Hypothalamus (tissue), 51 donors: ENCODE data around the gene ASTL.
A peak's percentile ranks its signal among the peaks of the same experiment; 100 is the strongest.

Experiments used
- DNase-seq, 51 donors: peaks; one replicate each; lab custom pipeline; 2025; lab: John Stamatoyannopoulos, UW

Gene ASTL

DNA sequence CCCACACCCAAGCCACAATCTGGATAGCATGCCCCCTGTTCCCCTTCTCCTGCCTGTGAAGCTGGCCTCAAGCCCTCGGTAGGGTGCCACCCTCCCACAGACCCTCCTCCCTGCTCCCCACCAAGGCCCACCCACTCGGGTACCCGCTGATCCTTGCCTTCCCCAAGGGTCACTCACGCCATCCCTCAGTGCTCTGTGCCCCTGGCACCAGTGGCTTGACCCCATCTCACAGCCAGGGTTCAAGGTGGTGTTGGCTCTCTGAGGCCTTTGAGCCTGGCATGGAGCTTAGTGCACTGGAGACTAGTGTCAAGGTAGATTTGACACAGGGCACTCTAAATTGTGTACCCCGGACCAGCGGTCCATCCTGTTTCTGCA is 33.8 kb downstream of the ASTL start:
- DNase-seq, result no peak

DNA sequence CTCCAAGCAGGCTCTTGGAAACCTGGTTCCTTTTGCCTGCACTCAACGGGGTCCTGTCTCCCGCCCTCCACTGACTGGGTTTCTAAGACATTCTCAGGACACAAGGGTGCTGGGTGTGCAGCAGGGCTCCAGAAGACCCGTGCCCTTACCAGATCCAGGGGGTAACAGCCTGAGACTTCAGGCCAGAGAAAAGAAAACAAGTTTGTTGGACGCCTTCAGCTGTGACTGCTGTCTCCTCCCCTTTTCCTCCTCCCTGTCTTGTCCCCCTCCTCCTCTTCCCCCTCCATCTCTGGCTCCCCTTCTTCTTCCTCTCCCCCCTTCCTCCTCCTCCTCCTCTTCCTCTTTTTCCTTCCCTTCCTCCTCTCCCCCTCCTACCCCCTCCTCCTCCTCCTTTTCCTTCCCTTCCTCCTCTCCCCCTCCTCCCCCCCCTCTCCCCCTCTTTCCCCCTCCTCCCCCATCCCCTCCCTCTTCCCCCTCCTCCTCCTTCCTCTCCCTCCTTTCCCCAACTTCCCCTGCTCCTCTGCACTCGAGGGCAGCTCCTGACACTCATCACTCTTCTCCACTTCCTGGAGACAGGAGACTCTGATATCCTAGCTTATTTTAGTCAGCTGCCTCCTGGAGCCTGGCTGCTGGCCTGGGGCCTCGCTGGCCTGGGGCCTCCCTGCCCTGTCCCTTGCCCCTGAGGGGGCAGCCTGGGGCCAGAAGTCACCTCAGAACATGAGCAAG is 34.4 kb downstream of the ASTL start:
- DNase-seq, result no peak

DNA sequence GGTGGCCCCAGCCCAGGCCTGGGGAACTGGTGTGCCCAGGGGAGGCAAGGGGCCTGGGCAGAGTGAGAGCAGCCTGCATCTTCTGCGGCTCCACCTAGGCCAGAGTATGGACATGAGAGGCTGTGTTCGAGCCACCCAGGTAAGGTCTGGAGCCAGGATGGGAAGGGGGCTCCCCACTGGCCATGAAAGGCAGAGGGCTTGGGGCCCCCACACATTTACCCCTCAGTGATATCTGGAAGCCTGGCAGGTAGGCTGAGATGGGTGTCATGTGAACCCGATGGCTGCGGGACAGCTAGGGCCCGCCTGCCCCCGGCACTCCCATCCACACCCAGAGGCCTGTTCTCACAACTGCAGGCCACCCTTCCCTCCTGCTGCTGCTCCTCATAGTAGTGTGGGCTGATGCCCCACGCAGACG is 35.1 kb downstream of the ASTL start:
- no peak for DNase-seq

DNA sequence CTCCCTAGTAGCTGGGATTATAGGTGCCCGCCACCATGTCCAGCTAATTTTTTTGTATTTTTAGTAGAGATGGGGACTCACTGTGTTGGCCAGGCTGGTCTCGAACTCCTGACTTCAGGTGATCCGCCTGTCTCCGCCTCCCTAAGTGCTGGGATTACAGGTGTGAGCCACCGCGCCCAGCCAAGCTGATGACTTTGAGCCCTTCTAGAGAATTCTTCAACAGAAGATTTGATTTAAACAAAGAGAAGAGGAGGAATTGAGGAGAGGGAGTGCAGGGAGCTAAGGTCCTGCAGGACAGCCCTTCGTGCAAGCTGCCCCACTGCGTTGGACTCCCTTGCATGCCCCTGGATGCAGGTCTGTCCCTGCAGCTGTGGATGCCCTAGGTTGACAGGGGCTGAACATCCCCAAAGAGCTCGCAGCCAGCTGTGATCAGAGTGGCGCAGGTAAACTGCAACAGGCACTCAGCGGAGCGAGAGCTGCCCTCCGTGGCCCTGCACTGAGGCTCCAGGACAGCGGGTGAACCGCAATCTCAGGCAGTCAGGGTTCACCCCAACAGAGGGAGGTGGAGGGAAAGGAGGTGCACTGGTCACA is 35.6 kb downstream of the ASTL start:
- no peak for DNase-seq

DNA sequence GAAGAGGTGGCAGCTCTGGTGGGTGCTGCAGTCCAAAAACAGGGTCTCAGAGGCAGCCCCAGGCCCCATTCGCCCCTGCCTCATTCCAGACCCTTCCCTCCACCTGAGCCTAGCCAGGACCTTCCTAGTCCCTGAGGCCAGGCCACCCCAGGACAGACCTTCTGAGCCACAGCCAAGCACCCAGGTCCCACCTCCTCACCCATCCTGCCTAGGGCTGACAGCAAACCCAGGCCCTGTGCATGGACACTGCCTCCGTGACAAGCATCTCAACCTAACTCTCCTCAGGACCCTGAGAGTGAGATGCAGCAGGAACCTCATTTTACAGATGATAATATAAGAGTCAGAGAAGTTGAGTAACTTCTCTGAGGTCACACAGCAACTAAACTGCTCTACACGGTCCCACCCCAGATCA is 37.4 kb downstream of the ASTL start:
- no peak for DNase-seq

DNA sequence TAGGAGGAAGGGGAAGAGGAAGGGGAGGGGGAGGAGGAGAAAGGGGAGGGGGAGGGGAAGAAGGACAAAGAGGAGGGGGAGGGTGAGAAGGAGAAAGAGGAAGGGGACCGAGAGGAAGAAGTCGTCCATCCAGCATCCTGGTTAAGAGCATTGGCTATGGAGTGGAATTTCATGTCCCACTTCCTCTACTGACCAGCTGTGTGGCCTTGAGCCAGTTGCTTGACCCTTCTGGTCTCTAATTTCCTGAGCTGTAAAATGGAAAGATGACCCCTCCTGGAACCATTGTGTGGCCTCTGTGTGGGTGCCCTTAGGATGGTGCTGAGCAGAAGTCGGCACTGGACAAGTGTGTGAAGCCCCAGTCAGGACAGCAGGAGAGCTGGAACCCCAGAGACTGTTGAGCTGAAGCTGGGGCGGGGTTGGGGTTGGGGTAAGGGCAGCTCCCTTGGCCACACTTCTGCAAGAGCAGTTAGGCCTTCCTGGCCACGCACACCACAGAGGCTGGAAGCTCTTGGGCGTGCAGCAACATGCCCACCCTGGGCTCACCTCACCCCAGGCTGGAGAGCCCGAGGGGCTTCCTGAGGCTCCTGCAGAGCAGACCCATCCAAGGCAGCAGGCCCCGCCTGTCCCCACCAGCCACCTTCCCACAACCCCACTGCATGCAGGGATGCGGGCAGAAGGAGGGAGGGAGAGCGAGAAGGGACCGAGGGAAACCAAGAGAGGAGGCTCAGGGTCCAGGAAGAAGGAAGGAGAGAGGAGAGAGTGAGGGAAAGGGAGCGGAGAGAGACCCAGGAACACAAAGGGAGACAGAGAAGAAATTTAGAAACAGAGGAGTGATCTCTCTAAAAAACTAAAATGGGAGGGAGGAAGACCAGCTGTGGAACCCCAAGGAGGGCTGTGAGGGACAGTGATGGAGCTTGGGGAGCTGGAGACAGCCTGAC is 38.2 kb downstream of the ASTL start:
- DNase-seq, result no peak

DNA sequence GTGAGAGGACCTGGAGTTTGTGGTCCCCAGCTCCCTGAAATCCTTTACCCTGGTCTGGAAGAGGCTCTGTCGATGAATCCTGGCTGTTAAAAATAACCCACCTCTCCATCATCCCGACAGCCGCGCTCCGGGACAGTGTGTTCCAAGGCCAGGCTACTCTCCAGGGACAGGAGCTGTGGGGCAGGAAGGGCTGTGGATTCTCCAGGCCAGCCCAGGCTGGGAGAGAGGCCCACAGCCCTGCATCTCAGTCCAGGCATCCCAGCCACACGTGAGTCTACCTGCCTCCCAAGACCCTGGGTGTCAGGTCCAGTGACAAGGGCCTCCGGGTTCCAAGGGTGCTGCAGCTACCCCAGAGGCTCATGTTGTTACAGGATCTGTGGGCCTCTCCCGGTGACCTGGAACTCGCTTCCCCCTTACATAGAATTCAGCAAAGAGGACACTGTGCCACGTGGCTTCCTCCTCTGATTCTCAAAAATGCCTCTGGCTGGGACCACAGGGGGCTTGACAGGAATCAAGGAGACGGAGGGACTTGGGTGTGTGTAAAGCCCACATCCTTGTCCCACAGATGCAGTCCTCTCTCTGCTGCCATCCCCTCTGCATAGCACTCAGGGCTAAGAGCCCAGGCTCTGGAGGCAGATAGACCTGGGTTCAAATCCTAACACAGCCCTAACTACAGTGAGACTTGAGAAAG is 39.3 kb downstream of the ASTL start:
- DNase-seq, result no peak

DNA sequence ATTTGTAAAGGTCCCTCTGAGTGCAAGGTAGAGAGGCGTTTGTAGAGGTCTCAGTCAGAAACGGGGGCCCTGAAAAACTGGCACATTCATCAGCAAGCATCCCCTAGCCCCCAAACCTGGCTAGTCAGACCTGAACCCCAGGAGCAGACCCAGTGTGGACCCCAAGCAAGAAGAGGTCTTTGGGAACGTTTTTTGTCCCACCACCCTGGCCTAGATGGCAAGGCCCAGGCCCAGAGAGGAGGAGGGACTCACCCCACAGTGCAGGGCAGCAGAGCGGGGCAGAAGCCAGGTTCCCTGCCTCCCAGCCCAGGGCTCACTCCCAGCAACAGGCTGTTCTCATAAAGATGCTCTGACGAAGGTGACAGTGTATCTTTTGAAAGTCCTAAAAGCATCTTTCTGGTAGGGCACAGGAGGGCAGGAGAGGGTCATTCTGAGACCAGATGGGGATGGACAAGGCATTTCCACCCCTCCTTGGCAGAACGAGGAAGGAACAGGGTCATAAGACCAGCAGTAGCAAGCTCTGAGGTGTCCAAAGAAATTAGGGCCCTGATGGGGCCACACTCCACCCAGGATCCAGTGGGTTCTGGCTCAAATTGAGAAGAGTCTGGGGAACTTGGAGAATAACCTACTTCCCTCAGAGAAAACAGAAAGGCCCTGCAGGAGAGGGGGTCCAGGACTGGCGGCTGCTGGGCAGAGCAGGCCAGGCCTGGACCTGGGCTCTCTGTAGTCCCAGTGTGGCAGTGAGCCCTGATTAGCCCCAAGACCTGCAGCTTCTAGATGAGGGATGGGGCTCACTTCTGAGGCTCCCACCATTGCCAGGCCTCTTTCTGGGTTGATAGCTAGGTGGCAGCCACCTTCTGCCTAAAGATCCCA is 40.1 kb downstream of the ASTL start:
- DNase-seq, result no peak

DNA sequence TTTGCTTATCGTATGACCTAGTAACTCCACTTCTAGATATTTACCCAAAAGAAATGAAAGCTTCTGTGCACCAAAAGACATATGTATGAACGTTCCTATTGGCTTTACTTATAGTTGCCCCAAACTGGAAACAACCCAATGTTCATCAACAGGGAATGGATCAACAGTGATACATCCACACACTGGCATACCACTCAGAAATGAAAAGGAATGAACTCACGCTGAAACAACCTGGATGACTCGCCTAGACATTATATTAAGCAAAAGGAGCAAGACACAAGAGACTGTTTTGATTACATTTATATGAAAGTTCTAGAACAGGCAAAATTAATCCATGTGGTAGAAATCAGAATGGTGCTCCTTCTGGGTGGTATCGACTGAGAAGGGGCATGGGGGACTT is 40.9 kb downstream of the ASTL start:
- DNase-seq, result no peak

DNA sequence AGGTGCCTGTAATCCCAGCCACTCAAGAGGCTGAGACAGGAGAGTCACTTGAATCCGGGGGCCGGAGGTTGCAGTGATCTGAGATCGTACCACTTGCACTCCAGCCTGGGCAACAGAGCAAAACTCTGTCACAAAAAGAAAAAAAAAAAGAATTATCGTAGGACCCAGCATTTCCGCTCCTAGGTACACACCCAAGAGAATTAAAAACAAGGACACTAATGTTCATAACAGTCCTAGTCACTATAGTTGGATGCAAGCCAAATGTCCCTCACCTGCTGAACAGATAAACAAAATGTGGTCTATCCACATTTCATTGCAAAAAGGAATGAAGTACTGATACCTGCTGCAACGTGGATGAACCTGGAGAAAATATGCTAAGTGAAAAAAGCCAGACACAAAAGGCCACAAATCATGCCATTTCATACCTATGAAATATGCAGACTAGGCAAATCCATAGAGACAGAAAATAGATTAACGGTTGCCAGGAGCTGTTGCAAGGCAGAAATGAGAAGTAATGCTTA is 43.1 kb downstream of the ASTL start:
- DNase-seq, result no peak

DNA sequence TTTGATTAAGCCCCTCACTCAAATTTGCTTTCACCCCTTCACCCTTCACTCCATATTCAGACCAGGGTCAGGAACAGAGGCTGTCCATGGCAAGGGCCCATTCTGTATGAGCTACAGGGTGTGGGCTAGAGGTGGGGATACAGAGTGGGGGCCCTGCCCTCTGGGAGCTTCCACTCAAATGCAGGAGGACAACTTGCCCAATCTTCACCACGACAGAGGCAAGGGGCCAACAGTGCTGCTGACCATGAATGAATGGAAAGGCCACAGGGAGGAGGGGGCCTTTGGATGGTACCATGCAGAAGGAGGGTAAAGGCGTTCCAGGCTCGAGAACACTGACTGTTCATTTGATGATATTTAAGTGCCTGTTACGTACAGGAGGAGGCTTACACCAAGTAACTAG is 44.8 kb downstream of the ASTL start:
- DNase-seq, result no peak

DNA sequence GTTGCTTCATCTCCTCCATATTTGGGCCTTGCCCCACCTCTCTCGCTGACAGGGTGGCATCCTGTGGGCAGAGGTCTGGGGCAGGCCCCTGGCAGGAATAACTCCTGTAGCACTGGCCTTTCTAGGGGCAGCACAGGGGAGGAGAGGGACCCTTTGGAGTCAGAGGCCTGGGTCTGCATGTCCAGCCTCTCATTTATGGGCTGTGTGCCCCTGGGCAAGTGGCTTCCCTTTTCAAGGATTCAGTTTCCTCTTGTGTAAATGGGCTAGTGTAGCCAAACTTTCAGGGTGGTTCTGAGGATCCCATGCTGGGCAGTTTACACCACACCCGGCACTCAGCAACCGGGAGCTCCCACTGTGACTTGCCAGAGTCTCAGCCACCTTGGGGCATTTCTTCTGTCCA is 45.4 kb downstream of the ASTL start:
- no peak for DNase-seq

DNA sequence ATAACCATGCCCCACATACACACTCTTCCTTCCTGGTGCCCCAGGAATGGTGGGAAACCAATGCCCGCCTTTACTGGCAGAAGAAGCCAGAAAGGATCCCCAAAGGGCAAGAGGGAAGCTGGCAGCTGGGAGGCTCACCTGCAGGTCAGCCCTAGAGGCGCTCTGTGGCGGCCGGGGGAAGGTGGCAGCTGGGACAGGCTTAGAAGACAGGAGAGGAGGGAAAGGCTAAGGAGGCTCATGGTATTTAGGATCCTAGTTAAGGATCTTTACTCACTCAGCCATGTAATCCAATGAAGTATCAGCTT is 45.8 kb downstream of the ASTL start:
- DNase-seq, result no peak

DNA sequence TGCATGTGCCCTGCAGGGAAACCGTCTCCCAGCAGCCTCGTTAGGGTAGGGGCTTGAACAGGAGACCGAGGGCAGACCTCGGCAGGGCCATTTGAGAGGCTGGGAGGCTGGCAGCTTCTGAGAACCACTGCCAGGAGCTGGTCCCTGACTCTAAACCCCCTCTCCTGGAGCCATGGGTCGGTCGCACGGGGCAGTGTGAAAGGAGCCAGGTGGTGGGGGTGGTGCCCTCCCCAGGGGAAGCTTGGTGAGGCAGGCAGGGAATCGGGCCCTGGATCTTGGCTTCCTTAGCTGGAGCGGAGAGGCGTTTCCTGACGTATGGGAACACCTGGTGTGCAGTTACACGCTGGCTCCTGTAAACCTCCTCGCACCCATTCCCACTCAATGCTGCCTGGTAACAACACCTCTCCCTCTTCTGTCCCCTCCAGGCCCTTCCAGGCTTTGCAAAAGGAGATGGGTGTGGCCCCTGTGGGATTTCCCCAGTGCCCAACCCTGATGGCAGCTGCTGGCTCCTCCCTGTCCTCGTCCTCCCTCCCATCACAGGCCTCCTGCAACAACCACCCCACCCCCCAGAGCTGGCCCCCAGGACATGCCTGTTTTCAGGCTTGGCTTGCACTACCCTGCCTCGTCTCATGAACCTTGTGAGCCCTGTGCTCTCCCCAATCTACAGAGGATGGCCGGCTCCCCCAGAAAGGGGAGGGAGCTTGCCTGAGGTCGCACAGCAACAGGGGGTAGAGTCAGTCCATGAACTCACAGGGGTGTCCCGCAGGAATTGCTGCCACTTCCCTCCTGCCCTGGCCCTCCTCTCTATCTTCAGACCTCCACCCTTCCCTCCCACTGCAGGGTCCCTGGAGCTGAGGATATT is 46.4 kb downstream of the ASTL start:
- no peak for DNase-seq

DNA sequence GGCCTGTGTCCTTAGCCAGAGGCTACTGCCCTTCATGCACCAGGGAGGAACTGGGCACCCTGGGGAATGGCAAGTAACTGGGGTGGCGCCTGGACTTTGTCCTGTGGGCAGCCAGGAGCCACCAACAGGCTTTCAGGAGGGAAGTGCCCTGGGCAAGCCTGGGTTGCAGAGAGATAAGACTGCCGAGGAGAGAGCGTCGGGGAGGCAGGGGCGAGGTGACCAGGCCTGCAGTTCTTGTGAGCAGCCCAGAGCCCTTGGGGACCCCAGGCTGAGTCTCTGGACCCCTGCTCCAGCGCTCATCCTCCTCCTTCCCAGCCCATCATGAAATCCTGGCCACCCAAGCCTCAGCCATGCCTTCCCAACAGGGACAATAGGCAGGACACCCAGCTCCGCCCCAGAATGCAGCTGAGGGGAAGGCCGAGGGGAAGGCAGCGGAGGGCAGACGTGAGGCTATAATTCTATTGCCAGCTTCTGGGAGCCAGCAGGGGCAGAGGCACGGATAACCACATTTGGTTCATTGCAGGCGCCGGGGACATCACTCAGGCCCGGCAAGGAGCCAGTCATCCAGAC is 47.1 kb downstream of the ASTL start:
- DNase-seq, result no peak

DNA sequence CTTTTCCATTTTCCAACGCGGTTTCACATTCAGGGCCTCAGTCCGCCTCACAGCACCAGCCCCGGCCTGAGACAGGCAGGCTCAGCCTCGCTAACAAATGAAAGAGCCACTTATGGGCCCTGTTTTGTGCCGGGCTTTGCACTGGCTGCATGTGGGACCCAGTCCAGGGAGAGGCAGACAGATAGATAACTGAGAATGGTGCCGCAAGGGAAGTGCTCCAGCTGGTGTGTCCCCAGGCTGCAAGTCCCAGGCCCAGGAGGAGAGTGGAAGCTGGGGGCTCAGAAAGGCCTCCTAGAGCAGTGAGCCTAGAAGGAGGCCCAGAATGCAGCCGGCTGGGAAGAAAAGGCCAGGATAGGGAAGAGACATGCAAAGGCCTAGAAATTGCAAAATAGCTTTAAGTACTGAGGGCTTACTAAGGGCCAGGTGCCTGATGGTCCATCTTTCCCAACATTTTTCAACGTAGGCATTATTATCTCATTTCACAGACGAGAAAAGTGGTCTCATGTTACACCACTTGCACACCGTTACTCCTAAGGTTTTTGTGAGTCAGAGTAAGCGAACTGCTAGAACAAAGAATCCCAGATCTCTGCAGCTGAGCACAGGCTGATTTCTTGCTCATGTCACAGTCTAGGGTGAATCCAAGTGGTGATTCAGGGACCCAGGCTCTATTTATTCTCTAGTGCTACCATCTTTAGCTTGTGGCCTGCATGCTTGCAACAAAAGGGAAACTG is 47.9 kb downstream of the ASTL start:
- DNase-seq, result peak in 14 of 51 donors; percentile 17 to 65 (median 30)

DNA sequence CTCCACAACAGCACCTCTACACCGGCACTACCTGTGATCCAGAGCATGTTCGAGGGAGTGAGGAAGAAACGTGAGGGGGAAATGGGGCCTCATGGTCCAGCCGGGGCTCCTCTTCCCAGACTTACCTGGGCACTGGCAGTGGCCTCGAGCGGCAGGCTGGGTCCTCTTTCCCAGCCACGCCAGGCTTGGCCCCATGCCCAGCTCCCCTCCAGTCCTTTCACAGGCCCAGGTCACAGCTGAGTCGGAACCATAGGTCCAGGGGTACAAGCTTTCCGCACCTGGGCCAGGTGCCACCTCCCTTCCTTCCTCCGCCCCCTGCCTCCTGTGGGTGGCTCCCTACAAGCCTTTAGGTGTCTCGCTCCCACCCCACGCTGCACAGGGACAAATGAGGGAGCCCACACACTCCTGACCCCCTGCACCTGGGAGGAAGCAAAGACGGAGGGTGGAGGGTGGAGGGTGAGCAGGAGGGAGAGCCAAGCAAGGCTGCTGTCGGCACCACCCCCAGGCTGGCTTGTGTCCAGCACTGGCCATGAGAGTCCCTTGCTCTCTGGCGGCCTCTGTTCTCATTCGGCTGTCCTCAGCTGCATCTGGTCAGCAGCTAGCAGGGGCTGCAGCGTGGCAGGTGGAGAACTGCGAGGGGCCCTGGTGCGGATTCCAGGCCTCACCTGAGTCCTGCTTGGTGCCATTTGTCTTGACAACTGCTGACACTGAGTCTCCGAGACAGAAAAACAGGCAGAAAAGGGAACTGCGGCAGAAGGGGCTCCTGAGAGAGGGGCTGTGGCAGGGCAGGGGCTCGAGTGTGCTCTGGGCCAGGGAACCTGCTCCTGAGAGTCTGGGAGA is 48.7 kb downstream of the ASTL start:
- DNase-seq, result peak in 16 of 51 donors; percentile 7 to 37 (median 20)
